HCEC 1CT (cell line): ENCODE measurements around the gene USH2A.
A peak's percentile ranks its signal among the peaks of the same experiment; 100 is the strongest.

Experiments
- DNase-seq: peaks from one replicate; pipeline ENCODE4 v3.0.0-alpha.2; 2017

USH2A gene

DNA sequence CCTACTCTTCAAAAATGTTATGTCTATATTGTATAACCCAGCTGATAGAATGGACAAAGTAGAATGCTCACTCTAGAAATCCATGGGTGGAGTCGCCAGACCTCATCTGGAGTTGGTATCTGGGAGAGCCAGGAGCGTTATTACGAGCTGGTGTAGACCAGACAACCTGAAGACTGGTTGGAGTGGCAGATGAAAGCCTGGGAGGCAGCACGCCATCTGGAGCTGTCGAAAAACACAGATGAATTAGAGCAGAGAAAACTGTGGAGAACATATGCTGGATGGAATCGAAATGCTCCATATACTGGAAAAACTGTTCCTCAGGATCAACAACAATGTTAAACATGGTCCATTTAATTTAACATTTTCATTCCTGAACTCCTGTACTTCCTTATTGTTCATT, 522.6 kb downstream of the USH2A start:
- no peak for DNase-seq

DNA sequence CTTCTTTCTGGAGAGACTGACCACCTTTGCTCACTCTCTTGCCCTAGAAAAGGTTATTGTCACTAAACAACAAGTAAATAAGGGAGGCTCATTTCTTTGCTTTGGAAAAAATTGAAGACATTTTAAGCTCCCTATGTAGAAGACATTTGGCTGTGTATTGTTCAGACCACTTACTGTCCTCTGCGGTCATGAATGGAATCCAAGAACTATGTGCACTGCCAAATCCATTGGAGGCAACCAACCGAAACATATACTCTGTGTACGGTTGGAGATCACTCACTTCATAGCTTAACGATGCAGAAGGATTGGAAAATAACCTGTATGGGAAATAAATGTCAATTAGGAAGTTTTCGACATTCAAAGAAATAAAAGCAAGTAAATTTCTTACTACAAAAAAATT, 523.3 kb downstream of the USH2A start:
- no peak for DNase-seq

DNA sequence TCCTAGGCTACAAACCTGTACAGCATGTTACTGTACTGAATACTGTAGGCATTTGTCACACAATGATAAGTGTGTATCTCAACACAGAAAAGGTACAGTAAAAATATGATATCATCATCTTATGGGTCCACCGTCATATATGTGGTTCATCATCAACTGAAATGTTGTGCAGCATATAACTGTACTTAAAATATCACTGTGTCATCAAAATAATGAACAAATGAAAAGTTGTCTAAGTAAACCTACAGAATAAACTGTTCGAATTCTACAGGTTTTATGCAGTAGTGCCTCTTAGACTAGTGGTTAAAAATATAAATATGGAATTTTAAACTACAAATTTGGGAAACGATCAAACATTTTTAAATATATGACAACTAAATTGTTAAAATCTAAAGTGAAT, 527.4 kb downstream of the USH2A start:
- no peak for DNase-seq

DNA sequence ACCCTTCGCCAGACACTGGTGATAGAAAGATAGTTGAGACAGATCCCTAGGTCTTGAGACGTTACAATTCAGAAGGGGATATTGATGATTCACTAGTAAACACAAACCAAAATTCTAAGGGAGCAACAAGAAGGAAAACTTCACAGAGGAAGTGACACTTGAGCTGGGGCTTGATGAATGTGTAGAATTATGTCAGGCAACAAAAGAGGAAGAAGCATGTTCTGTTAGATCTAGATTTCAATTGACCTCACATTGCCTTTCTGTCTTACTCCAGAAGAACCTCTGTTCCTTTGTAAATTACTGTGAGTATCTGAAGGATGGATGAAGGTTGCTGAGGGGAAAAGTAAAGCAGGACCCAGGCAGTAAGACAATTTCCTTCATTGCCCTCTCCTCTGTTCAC, 528.0 kb downstream of the USH2A start:
- no peak for DNase-seq

DNA sequence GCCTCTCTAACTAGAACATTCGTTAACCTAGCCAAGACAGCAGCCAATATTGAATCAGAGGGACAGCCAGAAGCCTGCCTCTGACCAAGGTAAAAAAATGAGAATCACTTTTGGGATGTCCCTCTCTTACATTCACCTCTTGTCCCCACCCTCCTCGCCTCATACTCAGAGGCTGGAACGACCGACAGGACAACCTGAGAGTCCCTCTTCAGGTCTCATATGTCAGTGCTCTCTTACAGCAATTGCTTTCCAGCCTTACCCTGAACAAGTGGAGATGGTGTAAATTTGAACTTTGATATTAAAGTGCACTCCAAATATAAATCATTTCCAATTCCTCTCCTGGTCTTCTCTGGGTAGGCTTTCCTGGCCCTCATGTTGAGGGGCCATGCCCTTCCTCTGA, 528.6 kb downstream of the USH2A start:
- DNase-seq = no peak

DNA sequence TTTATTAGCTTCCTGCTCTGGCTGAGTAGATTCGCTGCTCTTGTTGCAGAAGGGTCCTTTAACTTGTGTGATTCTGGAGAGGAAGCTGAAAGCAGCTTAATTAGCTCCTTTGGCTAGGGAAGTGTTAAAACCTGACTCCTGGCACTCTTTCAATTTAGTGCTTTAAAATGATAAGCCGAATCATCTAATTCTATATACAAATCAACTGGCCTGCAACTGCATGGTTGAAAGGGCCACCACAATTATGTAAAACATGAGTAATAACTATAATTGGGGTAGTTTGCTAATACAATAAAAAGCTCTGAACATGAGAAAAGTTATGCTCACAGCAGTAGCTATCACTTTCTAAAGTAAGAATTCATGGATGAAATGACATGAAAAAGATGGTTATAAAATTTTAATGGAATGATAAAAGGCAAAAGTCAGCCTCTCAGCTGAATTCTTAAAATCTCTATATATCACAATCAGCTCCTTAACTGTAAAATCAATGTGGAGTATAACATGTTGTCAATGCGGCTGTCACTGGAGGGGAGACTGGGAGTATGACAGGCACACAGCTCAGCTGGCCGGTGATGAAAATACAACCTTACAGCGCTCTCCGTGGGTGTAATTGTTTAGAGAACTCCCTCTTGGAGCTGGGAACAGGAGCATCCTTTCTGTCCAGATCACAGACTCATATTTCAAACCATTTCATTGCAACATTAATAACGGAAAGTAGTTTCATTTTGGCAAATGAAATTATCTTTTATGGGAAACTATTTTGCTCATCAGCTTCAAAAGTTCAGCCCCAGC, 531.8 kb downstream of the USH2A start:
- DNase-seq = peak; percentile 35

DNA sequence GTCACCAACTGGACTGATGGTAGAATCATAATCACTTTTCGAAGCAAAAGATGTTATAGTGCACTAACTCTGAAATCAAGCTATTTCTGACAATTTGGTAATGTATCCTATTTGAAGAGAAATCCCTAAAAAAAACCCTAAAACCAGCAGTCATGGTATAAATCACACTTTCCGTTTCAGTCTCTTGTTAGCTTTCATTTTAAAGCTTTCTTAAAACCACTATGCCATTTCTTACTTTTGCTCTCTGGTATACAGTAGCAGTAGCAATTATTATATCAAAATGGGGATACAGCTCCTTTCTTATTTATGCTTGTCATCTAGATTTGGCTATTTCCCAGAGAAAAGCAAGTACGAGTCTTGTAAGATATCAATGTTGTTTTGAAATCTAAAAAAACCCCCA, 532.8 kb downstream of the USH2A start:
- DNase-seq = no peak

DNA sequence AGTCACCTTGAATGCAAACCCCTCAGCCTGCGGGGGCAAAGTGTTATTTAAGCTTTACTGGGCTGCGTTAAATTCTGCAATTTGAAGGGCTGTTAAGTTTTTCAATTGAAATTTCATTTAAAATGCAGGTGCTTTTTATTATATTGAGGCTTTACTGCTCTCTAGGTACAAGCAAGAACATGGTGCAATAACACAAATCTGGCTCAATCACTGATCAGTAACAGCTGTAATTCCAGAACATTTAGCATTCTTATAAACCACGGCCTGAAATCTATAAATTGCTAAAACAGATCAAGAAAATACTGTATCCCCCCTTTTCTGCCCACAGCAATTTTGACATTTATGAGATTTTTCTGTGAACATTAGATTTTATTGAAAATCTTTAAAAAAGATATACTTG, 533.4 kb downstream of the USH2A start:
- no peak for DNase-seq

DNA sequence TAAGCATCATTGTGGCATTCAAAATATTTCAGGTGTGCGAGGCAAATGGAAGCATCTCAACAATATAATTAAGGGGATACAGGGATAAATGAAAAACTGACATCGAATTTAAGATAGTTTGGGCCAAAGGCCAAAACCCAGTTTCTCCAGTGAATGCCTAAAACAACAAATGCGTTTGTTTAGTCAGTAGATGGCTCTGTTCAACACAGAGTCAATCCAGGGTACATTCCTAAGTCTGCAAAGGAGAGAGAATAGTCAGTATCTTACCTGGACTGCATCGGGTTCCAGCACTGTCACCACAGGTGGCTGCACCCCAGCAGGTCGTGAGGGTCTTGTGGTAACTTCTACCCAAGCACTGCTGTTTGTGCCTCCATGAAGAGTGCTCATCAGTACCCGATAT, 535.1 kb downstream of the USH2A start:
- DNase-seq = peak; percentile 35

DNA sequence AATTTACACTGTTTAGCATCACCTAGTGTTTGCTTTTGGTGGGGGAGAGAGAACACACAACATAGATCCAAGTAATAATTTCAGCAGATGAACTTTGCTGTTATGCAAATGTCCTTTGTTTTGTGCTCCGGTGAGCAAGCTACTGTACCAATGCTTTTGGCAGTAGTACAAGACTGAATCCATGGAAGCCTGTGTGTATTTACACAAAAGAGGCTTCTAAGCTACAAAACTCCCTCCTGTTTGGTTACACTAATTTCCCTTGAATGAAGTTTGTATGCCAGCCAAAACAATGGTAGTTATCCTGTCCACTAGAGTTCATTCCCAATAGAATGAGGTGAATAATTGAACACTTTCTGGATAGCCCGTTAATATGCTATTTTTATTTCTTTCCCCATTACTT, 535.6 kb downstream of the USH2A start:
- DNase-seq = no peak

DNA sequence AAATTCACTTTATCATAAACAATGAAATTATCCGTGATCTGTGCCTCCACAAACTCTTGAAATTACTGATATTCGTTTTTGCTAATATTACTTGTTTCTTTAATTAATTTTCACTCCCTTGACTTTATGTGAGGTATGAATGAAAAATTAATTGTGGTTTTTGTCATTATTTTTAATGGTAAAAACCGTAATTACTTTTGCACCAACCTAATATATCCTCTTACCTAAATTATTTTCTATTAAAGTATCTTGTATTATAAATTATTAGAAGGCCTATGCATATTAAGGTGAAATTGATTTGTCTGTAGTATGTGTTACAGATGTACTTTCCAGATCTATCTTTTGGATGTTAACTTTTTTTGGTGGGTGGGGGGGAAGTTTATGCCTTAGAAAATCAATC, 540.2 kb downstream of the USH2A start:
- DNase-seq = no peak

DNA sequence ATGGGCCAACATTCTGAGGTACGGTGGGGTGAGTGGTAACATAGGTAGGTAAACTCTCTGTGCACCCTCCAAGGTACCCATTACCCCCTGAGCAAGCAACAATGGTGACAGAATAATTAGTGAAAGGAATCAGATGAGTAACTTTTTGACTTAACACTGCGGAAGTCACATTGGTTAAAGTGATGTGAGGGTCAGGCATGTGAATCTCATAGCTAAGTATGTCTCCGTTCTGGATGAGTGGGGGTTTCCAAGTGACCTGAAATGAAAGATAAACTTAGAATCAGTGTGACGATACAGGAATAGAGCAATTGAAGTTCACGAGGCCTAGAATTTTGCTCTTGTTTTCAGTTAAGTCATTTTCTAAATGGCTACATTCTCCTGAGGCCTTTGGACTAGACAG, 544.4 kb downstream of the USH2A start:
- no peak for DNase-seq

DNA sequence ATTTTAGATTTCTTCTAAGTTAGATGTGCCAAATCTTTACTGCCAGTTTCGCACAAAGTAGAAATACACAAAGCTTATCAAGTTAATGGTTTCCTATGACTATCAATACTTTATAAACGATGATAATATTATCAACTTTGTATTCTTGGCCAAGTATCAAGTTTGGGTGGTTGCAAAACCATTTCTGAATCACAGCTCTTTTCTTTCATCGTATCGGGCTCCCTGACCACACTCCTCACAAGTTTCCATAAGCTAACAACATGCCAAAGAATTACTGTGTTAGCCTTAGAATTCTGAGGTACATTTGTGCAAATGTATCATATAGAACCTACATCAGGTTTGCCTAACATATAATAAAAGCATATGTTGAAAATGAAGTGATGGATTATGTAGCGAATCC, 545.1 kb downstream of the USH2A start:
- DNase-seq = no peak

DNA sequence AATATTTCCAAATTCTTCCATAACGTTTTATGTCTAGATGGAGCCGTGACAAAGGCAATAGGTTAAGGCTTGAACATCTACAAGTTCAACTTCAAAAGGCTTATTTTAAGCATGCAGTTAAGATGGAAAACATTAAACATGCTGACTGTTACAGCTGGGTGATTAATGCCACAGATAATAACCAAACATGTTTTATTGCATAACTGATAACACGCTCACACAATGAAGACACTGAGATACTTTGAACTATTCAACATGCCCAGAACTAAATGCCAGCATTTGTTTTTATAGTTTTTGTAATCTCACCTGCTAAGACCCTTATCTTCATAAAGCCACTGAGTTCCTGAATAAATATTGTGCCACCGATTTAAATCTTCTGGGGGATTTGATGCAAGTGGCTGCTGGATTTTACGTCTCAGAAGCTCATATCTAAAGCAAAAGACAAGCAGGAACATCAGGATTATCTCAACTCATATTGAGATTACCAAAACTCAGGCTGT, 545.7 kb downstream of the USH2A start:
- DNase-seq = no peak

DNA sequence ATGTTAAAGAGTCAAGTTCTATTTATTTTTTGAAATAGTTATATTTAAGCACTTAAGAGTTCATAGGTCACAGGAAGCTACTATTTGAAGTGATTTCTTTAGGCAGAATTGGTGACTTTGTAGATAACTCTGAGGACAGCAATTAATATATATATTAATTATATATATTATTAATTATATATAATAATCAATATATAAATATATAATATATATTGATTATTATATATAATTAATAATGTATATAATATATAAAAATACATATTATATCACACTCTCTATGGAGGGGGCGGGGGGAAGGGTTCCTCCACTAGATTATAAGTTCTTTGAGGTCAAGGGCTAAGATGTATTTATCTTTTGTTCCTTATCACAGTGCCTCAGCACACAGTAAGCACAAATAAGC, 547.5 kb downstream of the USH2A start:
- DNase-seq = no peak

DNA sequence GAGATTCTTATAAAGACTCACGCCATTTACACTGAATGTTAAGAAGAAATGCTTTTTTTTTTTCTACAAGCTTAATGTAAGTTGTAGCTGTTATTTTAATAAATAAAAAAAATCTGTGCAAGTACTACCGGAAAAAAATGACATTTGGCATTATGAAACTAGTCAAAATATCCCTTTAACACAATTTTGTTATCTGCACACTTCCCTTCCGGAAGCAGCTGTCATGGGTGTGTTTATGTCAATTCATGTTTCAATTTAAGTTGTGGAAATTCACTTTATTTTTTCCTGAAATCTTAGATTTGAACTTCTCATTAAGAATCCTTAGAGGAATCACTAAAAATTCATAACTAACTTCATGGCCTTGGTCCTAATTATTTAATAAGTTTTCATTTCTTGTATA, 548.0 kb downstream of the USH2A start:
- no peak for DNase-seq

DNA sequence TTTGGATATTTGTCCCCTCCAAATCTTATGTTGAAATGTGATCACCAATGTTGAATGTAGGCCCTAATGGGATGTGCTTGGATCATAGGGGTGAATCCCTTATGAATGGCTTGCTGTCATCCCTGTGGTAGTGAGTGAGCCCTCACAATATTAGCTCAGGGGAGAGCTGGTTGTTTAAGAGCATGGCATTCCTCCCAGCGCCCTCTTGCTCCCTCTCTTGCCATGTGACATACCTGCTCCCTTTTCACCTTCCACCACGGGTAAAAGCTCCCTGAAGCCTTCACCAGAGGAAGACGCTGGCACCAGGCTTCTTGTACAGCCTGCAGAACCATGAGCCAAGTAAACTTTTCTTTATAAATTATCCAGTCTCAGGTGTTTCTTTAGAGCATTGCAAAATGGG, 550.6 kb downstream of the USH2A start:
- DNase-seq = no peak

DNA sequence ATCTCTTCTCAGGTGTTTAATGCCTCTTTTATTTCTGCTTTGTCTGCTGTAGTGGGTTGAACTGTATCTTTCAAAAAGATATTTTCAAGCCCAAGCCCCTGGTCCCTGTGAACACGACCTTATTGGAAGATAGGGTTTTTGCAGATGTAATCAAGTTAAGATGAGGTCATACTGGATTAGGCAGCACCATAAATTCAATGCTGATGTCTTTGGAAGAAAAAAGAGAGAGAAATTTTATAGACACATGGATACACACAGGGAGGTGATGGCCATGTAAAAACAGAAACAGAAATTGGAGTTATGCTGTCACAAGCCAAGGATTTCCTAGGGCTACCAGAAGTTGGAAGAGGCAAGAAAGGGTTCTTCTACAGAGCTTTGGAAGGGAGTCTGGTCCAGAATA, 554.7 kb downstream of the USH2A start:
- DNase-seq = no peak

DNA sequence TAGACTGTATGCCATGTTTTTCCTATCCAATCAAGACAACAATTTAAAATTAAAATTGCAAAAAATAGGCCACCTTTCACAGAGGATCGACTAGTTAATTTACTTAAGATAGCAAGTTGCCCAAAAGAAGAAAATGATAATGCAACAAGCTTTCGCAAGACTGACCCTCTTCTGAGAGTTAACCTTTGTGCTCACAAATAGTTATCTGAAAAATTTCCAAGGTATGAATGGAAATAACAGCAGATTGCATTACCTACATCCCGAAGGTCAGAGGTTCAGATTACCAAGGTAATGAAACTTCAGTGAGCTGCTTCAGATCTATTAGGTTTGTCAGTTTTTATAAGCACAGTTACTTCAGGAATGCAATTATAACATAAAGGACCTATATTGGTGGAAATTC, 558.2 kb downstream of the USH2A start:
- DNase-seq = no peak

DNA sequence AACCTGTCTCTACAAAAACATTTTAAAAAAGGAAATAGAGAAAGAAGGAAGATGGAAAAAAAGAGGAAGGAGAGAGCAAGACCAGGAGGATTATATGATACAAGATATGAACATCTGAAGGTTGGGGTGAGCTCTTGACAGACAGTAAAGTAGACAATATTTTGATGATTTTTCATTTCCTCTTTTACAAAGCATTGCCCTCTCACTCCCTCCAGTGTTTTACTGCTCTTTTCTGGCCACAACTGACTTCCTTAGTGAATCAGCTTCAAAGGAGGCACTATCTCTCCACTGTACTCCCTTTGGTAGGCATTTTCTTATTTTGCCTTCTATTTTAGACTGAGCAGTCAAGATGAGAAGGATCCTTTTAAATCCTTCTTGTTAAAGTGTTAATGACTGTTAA, 559.5 kb downstream of the USH2A start:
- DNase-seq = peak; percentile 28

DNA sequence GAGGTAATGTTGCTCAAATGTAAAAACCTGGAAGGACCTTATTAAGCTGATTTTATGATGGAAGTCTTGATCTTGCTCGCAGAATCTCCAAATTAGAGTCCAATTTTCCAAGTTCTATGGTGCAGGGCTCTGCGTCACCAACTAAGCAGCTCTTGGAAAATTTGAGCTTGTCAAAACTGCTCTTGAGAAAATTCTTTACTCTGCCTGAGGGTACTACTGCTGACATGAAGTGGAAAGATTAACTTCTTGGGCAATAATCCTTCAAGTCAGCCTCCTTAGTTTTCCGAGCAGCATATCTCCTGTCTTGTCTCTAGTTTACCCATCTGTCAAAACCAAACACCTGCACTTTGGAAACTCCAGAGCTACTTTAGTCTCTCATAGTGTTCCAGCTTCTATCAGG, 562.4 kb downstream of the USH2A start:
- no peak for DNase-seq

DNA sequence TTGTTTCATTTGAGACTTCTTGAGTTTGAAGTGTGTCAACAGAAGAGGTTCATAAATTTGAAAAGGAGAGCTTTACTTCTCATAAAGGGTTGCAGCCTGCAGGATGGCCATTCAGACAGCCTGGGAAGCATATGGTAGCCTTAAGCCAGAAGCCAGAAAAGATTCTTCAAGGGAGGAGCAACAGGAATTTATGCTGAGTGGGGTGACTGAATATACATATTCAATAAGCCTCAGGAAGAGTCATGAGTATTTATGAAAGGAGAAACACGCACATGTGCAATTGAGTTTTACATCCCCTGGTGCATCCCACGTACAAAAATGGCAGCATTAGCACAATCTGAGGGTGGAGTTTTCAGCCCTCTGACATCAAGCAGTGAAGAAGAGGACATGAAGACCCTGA, 565.9 kb downstream of the USH2A start:
- no peak for DNase-seq

DNA sequence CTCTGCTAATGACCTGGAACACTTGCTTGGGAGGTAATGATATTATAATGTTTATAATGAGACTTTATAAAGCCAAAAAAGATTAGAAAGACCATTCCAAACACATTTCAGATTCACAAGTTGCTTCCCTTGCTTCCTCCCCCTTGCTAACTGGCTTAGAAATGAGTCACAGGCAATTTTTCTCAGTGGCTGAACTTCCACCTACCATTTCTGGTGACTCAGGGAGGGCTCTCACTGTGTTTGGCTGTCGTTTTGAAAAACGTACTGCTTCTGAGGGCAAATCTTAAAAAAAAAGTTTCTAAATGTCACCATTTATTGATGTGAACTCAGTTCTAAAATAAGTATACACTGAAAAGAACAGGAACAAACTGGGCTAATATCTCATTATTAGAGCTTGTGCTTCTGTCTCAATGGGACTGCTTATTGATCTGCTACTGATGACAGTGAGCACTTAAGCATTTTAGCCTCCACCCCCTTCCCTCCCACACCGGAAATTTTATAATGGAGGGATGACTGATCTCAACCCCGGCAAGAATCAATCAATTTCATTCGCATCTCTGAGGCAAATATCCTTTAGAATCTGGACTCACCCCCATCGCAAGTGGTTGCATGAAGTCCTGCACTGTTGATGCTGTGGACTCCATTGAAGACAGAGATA, 577.9 kb downstream of the USH2A start:
- peak; percentile 91 for DNase-seq

DNA sequence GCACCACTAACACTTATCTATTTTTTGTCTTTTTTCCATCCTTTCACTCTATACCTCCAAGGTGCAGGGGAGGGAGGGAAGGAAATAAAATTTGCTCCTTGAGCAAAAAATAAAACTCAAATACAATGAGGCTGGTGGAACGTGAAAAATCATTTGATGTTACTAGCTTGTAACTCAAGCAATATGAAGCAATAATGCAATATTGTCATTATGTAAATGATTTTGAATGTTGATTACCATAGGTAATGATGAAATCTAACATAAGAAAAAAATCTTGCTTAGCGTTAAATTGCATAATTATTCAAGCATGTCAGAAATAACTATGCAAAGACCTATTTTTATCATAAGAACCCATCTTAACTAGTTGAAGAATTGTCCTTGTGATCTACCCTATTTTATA, 578.5 kb downstream of the USH2A start:
- peak; percentile 46 for DNase-seq

DNA sequence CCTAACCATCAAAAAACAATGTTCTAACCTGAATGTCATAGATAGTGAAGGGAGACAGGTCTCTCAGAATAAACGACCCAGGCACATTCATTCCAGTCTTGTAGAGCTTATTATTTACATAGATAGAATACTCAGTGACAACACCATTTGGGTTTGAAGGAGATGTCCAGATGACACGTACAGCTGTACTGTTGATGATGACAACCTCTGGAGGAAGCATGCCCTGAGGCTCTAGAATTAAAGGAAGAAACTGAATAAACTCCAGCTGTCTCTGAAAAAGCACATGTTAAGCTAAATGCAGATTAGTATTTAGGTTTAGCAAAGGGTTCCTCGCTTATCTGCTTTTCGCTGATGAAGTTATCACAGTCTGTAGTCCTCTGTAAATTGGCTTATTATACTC, 579.0 kb downstream of the USH2A start:
- peak; percentile 13 for DNase-seq
